Transverse colon (tissue), 4 donors: ENCODE results near the gene MRPL42. TPM values are rescaled to one million over a fixed set of nuclear protein-coding genes. Genes with fewer than 3 reads are reported as not detected.

ENCODE experiments used
- DNase-seq: peaks from one replicate; pipeline ENCODE4 v3.0.0-alpha.2; 2019
- H3K27ac ChIP-seq, 4 donors: fragments of 200-600 bp; sonication (generic); 2 replicates each; pipeline ENCODE4 v1.5.1; 2016 to 2018; ENCODE audit warnings: inconsistent platforms in 4 of 4
- H3K27me3 ChIP-seq: fragments of 200-600 bp; sonication (generic); 2 replicates; pipeline ENCODE4 v1.5.1; 2017; ENCODE audit warnings: inconsistent platforms
- H3K36me3 ChIP-seq, 4 donors: fragments of 200-600 bp; sonication (generic); 2 replicates each; pipeline ENCODE4 v1.5.1; 2017 to 2019; ENCODE audit warnings: inconsistent platforms in 4 of 4
- H3K4me1 ChIP-seq, 4 donors: fragments of 200-600 bp; sonication (generic); 2 replicates each; pipeline ENCODE4 v1.5.1; 2017 to 2020; ENCODE audit warnings: inconsistent platforms in 4 of 4
- H3K4me3 ChIP-seq, 4 donors: fragments of 200-600 bp; sonication (generic); 1 replicate in 1 of 4; 2 replicates in 3 of 4; pipeline versions ENCODE4 v1.5.1 to v1.6.1; 2017 to 2019; ENCODE audit warnings: inconsistent platforms in 4 of 4
- H3K9me3 ChIP-seq, 2 donors: fragments of 200-600 bp; sonication (generic); 2 replicates each; pipeline ENCODE4 v1.5.1; 2017 to 2019; ENCODE audit warnings: inconsistent platforms in 2 of 2
- EP300 ChIP-seq: sonication (generic); formaldehyde crosslinking; IDR thresholded peaks from one replicate; pipeline ENCODE4 v1.6.1; 2017; ENCODE audit warnings: antibody characterized with exemption, low read depth
- POLR2A ChIP-seq: fragments of 450-650 bp; IDR thresholded peaks from one replicate; pipeline ENCODE4 v1.6.1; 2016; ENCODE audit warnings: antibody characterized with exemption, mild to moderate bottlenecking, moderate library complexity
- POLR2AphosphoS5 ChIP-seq, 3 donors: sonication (generic); formaldehyde crosslinking; IDR thresholded peaks; one replicate each; pipeline ENCODE4 v1.6.1; 2016; ENCODE audit warnings: antibody characterized with exemption in 3 of 3
- WGBS, 2 donors: methylation state at CpG; one replicate each; pipeline ENCODE4 v1.1.5; 2018; ENCODE audit warnings: low coverage in 1 of 2; 5-methylcytosine and 5-hydroxymethylcytosine counted together
- in situ Hi-C, 4 donors: fragments of 200-750 bp; cut with MboI; loops; one replicate each; pipeline versions ENCODE4 v1.15.0 to v1.15.1; 2017; ENCODE audit warnings: low sequenced_read_pairs in 3 of 4, low pct_ligation_motif_present in 1 of 4, low pct_unique_long_range_greater_than_20kb in 1 of 4
- intact Hi-C: fragments of 100-400 bp; cut with DNase I; formaldehyde crosslinking; loops from one replicate; pipeline ENCODE4 v1.15.1; 2023; ENCODE audit warnings: low total_unique reads
- total RNA-seq, 4 donors: library from RNA; depleted of rRNA; stranded (reverse); fragments of >200 nt; gene quantifications; one replicate each; pipeline ENCODE4 v1.1.0, GENCODE V29; 2016
- TF ChIP-seq, protein P1 (sequence below), 5 experiments: fragments of 200-600 bp in 3 of 5; fragments of 450-650 bp in 2 of 5; sonication (generic) in 3 of 5; IDR thresholded peaks; 1 replicate in 2 of 5; 2 replicates in 3 of 5; pipeline ENCODE4 v1.5.1; 2016 to 2017; ENCODE audit warnings: antibody characterized with exemption in 5 of 5, inconsistent platforms in 3 of 5, mild to moderate bottlenecking in 2 of 5, moderate library complexity in 1 of 5

The MRPL42 gene
- total RNA-seq, 4 donors from 2014 or later, result 10.5 to 45.1 (median 27.2) TPM

DNA sequence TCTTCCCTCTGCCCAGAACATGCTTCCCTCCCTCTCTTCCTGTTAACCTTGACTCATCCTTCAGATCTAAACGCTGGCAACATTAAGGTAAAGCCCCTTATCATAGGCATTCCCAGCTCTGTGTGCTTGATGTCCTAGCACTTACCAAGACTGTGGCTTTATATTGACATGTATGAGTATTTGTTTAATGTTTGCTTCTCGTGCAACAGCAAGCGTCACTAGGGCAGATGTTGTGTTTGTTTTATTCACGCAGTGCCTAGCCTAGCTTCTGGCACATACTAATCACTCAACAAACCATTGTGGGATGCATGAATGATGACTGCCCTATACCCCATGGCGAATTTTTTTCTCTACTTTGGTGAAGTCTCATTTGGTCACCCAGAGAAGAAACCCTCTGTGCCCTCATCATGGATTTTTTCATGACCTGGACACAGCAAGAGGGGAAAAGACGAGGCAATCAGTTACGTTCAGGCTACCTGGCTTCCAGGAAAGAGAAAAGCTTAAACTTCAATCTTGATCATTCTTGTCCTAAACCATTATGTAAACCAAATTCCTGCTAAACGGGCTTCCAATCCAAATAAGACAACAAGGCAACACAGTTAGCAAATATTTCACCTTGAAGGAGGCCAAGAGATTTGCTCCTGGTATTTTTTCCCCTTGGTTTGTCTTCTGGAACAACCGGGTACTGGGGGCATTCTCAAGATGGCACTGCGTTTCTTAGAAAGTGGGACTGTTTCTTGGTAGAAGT lies 57.2 kb downstream of the MRPL42 start:
- H3K9me3 ChIP-seq, result no peaks in the 10 kb centered on the region
- intact Hi-C loops (no loop called here), in situ Hi-C loops (loop anchor here in 1 of 4 donors (25.0 kb wide), 1 partner anchor 463 kb away; no protein-coding TSS in a partner anchor)
- H3K27ac ChIP-seq, result no peak overlapping the region
- no peak overlapping the region for H3K4me3 ChIP-seq
- H3K27me3 ChIP-seq, result no peaks in the 10 kb centered on the region
- TF ChIP-seq POLR2AphosphoS5 (IDR thresholded peaks at IDR 0.05), result no peak
- TF ChIP-seq EP300, result no peak
- TF ChIP-seq, protein P1, sequence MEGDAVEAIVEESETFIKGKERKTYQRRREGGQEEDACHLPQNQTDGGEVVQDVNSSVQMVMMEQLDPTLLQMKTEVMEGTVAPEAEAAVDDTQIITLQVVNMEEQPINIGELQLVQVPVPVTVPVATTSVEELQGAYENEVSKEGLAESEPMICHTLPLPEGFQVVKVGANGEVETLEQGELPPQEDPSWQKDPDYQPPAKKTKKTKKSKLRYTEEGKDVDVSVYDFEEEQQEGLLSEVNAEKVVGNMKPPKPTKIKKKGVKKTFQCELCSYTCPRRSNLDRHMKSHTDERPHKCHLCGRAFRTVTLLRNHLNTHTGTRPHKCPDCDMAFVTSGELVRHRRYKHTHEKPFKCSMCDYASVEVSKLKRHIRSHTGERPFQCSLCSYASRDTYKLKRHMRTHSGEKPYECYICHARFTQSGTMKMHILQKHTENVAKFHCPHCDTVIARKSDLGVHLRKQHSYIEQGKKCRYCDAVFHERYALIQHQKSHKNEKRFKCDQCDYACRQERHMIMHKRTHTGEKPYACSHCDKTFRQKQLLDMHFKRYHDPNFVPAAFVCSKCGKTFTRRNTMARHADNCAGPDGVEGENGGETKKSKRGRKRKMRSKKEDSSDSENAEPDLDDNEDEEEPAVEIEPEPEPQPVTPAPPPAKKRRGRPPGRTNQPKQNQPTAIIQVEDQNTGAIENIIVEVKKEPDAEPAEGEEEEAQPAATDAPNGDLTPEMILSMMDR (IDR thresholded peaks at IDR 0.05), result no peak
- TF ChIP-seq POLR2A, result no peak
- WGBS, 2 donors, result 60 to 68% methylated on average over 6 to 10 of the region's 10 CpGs
- H3K4me1 ChIP-seq, result no peaks in the 10 kb centered on the region
- no peak for DNase-seq
- H3K36me3 ChIP-seq, result no peaks in the 10 kb centered on the region

DNA sequence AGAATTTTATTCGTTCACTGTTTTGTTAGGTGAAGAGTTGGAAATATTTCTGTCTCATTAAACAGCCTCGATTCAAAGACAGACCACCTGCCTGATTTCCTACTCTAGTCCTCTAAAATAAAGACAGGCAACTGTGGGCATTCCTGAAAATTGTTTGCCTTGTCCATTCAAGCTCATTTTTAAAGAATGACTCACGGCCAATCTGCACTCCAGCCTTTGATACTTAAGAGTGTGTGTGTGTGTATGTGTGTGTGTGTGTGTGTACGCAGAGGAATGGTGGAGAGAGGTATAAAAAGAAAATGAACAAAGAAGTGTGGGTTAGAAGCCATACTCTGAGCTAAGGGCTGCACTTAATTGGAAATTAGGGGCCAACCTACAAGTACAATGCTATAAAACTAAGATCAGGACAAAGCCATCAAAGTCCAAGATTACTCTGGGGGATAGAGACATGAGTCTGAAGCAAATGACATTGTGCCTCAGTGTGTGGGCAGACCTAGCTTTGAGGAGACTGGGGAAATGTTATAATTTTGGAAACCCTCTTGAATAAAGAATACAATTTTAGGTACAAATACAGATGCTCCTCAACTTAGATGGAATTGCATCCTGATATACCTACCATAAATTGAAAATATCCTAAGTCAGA lies 59.6 kb downstream of the MRPL42 start:
- H3K27ac ChIP-seq, result no peak overlapping the region
- TF ChIP-seq POLR2A (no peak), POLR2AphosphoS5 (IDR thresholded peaks at IDR 0.05) (no peak), EP300 (no peak)
- TF ChIP-seq, protein P1 (IDR thresholded peaks at IDR 0.05), result no peak
- DNase-seq, result no peak

DNA sequence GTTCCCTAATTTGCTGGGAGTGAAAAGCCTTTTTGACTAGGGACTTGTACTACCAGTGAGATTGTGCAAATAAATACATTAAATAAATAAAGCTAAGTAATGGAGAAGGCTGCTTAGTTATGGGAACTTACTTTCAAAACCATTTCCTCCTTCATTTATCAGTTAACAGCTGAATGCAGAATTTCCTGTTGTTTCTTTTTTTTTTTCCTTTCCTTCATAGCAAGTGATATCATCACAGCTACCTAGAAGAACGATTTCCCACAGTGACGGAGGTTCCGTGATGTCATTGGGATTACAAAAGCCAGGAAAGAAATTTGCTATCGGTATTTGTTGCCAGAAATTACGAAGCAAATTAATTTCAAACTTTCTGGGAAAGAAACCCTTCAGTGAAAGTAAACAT lies 63.0 kb downstream of the MRPL42 start:
- TF ChIP-seq, protein P1 (IDR thresholded peaks at IDR 0.05), result no peak
- TF ChIP-seq EP300 (no peak), POLR2A (no peak), POLR2AphosphoS5 (IDR thresholded peaks at IDR 0.05) (no peak)
- intact Hi-C loops (loop anchor here (2.0 kb wide), 1 partner anchor 18 kb away; no protein-coding TSS in a partner anchor), in situ Hi-C loops (loop anchor here in 1 of 4 donors (25.0 kb wide), 1 partner anchor 457 kb away; no protein-coding TSS in a partner anchor)
- no peaks in the 10 kb centered on the region for H3K9me3 ChIP-seq
- H3K36me3 ChIP-seq, result no peaks in the 10 kb centered on the region
- no peak overlapping the region for H3K27ac ChIP-seq
- no peak for DNase-seq
- WGBS, 2 donors, result 47 to 63% methylated on average over 5 of the region's 5 CpGs
- H3K27me3 ChIP-seq, result no peaks in the 10 kb centered on the region
- H3K4me3 ChIP-seq, result no peak overlapping the region
- H3K4me1 ChIP-seq, result no peaks in the 10 kb centered on the region

More for the DNA sequence above, 59.6 kb downstream of the MRPL42 start:
- H3K9me3 ChIP-seq, result no peaks in the 10 kb centered on the region
- H3K4me1 ChIP-seq, result no peaks in the 10 kb centered on the region
- H3K36me3 ChIP-seq, result no peaks in the 10 kb centered on the region
- intact Hi-C loops (no loop called here), in situ Hi-C loops (loop anchor here in 1 of 4 donors (25.0 kb wide), 1 partner anchor 460 kb away; no protein-coding TSS in a partner anchor)
- 68 to 77% methylated on average over 4 of the region's 4 CpGs for WGBS, 2 donors
- H3K27me3 ChIP-seq, result no peaks in the 10 kb centered on the region
- no peak overlapping the region for H3K4me3 ChIP-seq

DNA sequence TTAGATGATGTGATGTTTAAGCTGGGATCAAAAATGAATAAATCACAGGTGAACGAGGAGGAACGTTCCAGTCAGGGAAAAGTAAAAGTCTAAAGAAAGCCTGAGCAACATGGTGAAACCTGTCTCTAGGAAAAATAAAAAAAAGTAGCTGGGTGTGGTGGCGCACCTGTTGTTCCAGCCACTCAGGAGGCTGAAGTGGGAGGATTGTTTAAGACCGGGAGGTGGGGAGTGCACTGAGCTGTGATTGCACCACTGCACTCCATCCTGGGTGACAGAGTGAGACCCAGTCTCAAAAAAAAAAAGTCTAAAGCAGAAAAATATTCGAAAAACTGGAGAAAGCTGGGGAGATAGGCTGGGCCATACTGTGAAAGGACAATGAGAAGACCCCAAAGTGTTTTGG lies 66.0 kb downstream of the MRPL42 start:
- no peak overlapping the region for H3K27ac ChIP-seq
- no peaks in the 10 kb centered on the region for H3K9me3 ChIP-seq
- no peak for DNase-seq
- in situ Hi-C loops, result loop anchor here in 1 of 4 donors (25.0 kb wide), 1 partner anchor 454 kb away; no protein-coding TSS in a partner anchor
- no peaks in the 10 kb centered on the region for H3K4me1 ChIP-seq
- H3K27me3 ChIP-seq, result no peaks in the 10 kb centered on the region
- H3K4me3 ChIP-seq, result no peak overlapping the region
- 84 to 85% methylated on average over 3 to 5 of the region's 5 CpGs for WGBS, 2 donors
- intact Hi-C loops, result no loop called here
- TF ChIP-seq POLR2A, result no peak
- TF ChIP-seq, protein P1 (IDR thresholded peaks at IDR 0.05), result no peak
- TF ChIP-seq POLR2AphosphoS5 (IDR thresholded peaks at IDR 0.05), result no peak
- no peak for TF ChIP-seq EP300
- no peaks in the 10 kb centered on the region for H3K36me3 ChIP-seq
